Measurements from ENCODE around the gene MDFIC2. TPM values are rescaled to one million over a fixed set of nuclear protein-coding genes. Genes with fewer than 3 reads are reported as not detected.

Gene MDFIC2
- total RNA-seq, 1 donor from 2014 or later: not detected

GRCh38 chr3:70233812-70234211 lies 78.6 kb downstream of the MDFIC2 start:
- H3K27me3 ChIP-seq: no peaks in the 10 kb centered on the region
- intact Hi-C loops (cut with DNase I): no loop called here
- no peak overlapping the region for H3K4me3 ChIP-seq
- DNase-seq (ENCODE audit: extremely low spot score in 2 of 2): no peak
- no peak for TF ChIP-seq POLR2A (IDR thresholded peaks at IDR 0.05)
- no peak for TF ChIP-seq CTCF (IDR thresholded peaks at IDR 0.05)
- TF ChIP-seq POLR2AphosphoS5 (IDR thresholded peaks at IDR 0.05; ENCODE audit: insufficient read depth in 1 of 2, low read depth in 1 of 2): no peak
- H3K4me1 ChIP-seq: no peaks in the 10 kb centered on the region
- no peak overlapping the region for H3K27ac ChIP-seq
- no peaks in the 10 kb centered on the region for H3K36me3 ChIP-seq
- no peaks in the 10 kb centered on the region for H3K9me3 ChIP-seq

GRCh38 chr3:70233112-70233511 lies 79.3 kb downstream of the MDFIC2 start:
- DNase-seq (ENCODE audit: extremely low spot score in 2 of 2): no peak

GRCh38 chr3:70231266-70231701 lies 81.2 kb downstream of the MDFIC2 start:
- no peak for DNase-seq (ENCODE audit: extremely low spot score in 2 of 2)
- no peak overlapping the region for H3K27ac ChIP-seq
- no peak overlapping the region for H3K4me3 ChIP-seq
- H3K36me3 ChIP-seq: no peaks in the 10 kb centered on the region
- H3K4me1 ChIP-seq: no peaks in the 10 kb centered on the region
- H3K9me3 ChIP-seq: no peaks in the 10 kb centered on the region
- H3K27me3 ChIP-seq: no peaks in the 10 kb centered on the region
- TF ChIP-seq POLR2A (IDR thresholded peaks at IDR 0.05): no peak
- TF ChIP-seq POLR2AphosphoS5 (IDR thresholded peaks at IDR 0.05; ENCODE audit: insufficient read depth in 1 of 2, low read depth in 1 of 2): no peak
- TF ChIP-seq CTCF (IDR thresholded peaks at IDR 0.05): no peak
- intact Hi-C loops (cut with DNase I): no loop called here

More at GRCh38 chr3:70233112-70233511, 79.3 kb downstream of the MDFIC2 start:
- Histone ChIP-seq H3K4me3 (no peak overlapping the region), H3K9me3 (no peaks in the 10 kb centered on the region), H3K27ac (no peak overlapping the region), H3K4me1 (no peaks in the 10 kb centered on the region), H3K27me3 (no peaks in the 10 kb centered on the region), H3K36me3 (no peaks in the 10 kb centered on the region)
- no peak for TF ChIP-seq POLR2AphosphoS5 (IDR thresholded peaks at IDR 0.05; ENCODE audit: insufficient read depth in 1 of 2, low read depth in 1 of 2)
- TF ChIP-seq POLR2A (IDR thresholded peaks at IDR 0.05): no peak
- no peak for TF ChIP-seq CTCF (IDR thresholded peaks at IDR 0.05)
- intact Hi-C loops (cut with DNase I): no loop called here

GRCh38 chr3:70227437-70227836 lies 85.0 kb downstream of the MDFIC2 start:
- intact Hi-C loops (cut with DNase I): no loop called here
- TF ChIP-seq POLR2AphosphoS5 (IDR thresholded peaks at IDR 0.05; ENCODE audit: insufficient read depth in 1 of 2, low read depth in 1 of 2) (no peak), CTCF (IDR thresholded peaks at IDR 0.05) (no peak), POLR2A (IDR thresholded peaks at IDR 0.05) (no peak)
- H3K27ac ChIP-seq: no peak overlapping the region

GRCh38 chr3:70225146-70225545 lies 87.3 kb downstream of the MDFIC2 start:
- no peak for DNase-seq (ENCODE audit: extremely low spot score in 2 of 2)
- TF ChIP-seq CTCF (IDR thresholded peaks at IDR 0.05) (no peak), POLR2A (IDR thresholded peaks at IDR 0.05) (no peak), POLR2AphosphoS5 (IDR thresholded peaks at IDR 0.05; ENCODE audit: insufficient read depth in 1 of 2, low read depth in 1 of 2) (no peak)
- H3K4me3 ChIP-seq: no peak overlapping the region
- no peaks in the 10 kb centered on the region for H3K27me3 ChIP-seq
- H3K27ac ChIP-seq: no peak overlapping the region
- H3K4me1 ChIP-seq: no peaks in the 10 kb centered on the region
- intact Hi-C loops (cut with DNase I): no loop called here
- no peaks in the 10 kb centered on the region for H3K9me3 ChIP-seq
- H3K36me3 ChIP-seq: no peaks in the 10 kb centered on the region

More at GRCh38 chr3:70227437-70227836, 85.0 kb downstream of the MDFIC2 start:
- no peaks in the 10 kb centered on the region for H3K27me3 ChIP-seq
- H3K4me1 ChIP-seq: no peaks in the 10 kb centered on the region
- no peak overlapping the region for H3K4me3 ChIP-seq
- no peaks in the 10 kb centered on the region for H3K9me3 ChIP-seq
- H3K36me3 ChIP-seq: no peaks in the 10 kb centered on the region
- DNase-seq (ENCODE audit: extremely low spot score in 2 of 2): no peak

All from vagina (tissue), 2 donors.